HepG2 (cell line): Measurements from ENCODE around the gene ACAN.

Experiments
- FOXC1 ChIP-seq: sonication (generic); formaldehyde crosslinking; IDR thresholded peaks from 2 replicates; pipeline ENCODE4 v1.8.0; 2022; ENCODE audit warnings: mild to moderate bottlenecking, missing genetic modification reagents, borderline replicate concordance
- POLR2A ChIP-seq, 2 experiments: IDR thresholded peaks; 2 replicates each; pipeline ENCODE4 v1.6.1; 2011; ENCODE audit warnings: low read depth in 2 of 2, low read length in 2 of 2, mild to moderate bottlenecking in 1 of 2, moderate library complexity in 1 of 2; ENCODE audit not compliant: insufficient read depth in 1 of 2
- POLR2AphosphoS5 ChIP-seq: IDR thresholded peaks from 2 replicates; pipeline ENCODE4 v1.6.1; 2012; ENCODE audit warnings: low read depth, low read length
- TBX3 ChIP-seq: fragments of 450-650 bp; IDR thresholded peaks from 2 replicates; pipeline ENCODE4 v1.6.1; 2017; ENCODE audit warnings: antibody characterized with exemption, mild to moderate bottlenecking, inconsistent platforms, borderline replicate concordance
- ZNF431 ChIP-seq: sonication (generic); formaldehyde crosslinking; IDR thresholded peaks from 2 replicates; pipeline ENCODE4 v1.9.0; 2022; ENCODE audit warnings: missing genetic modification reagents, low read depth, mild to moderate bottlenecking, borderline replicate concordance
- ZSCAN20 ChIP-seq: sonication (generic); formaldehyde crosslinking; IDR thresholded peaks from 2 replicates; pipeline ENCODE4 v1.4.0; 2020; ENCODE audit warnings: missing genetic modification reagents, mild to moderate bottlenecking, borderline replicate concordance
- TF ChIP-seq, protein P1 (sequence below): sonication (generic); formaldehyde crosslinking; IDR thresholded peaks from 2 replicates; pipeline ENCODE4 v1.8.0; 2022; ENCODE audit warnings: mild to moderate bottlenecking, missing genetic modification reagents
- TF ChIP-seq, protein P2 (sequence below): sonication (generic); formaldehyde crosslinking; IDR thresholded peaks from 2 replicates; pipeline ENCODE4 v1.8.0; 2022; ENCODE audit warnings: missing genetic modification reagents, mild to moderate bottlenecking, moderate library complexity, borderline replicate concordance
- TF ChIP-seq, protein P3 (sequence below): fragments of 450-650 bp; IDR thresholded peaks from 2 replicates; pipeline ENCODE4 v1.6.1; 2017
- TF ChIP-seq, protein P4 (sequence below): IDR thresholded peaks from 2 replicates; pipeline ENCODE4 v1.6.1; 2016; ENCODE audit warnings: low read depth, missing genetic modification reagents, missing compliant biosample characterization

DNA sequence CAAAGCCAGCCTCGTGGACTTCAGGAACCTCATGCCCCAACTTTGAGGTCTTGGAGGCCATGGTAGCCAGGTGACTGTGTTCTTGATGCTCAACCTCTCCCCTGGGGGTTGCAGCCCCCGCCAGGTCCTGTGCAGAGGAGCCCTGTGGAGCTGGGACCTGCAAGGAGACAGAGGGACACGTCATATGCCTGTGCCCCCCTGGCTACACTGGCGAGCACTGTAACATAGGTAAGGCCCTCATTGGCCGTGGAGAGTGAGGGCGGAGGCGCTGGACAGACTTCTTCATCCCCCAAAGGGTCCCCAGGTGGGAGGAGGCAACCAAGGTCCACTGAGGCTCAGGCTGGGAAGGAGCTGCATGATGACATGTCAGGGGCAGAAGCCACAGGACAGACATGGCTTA lies 57.0 kb downstream of the ACAN start:
- TF ChIP-seq, protein P1, sequence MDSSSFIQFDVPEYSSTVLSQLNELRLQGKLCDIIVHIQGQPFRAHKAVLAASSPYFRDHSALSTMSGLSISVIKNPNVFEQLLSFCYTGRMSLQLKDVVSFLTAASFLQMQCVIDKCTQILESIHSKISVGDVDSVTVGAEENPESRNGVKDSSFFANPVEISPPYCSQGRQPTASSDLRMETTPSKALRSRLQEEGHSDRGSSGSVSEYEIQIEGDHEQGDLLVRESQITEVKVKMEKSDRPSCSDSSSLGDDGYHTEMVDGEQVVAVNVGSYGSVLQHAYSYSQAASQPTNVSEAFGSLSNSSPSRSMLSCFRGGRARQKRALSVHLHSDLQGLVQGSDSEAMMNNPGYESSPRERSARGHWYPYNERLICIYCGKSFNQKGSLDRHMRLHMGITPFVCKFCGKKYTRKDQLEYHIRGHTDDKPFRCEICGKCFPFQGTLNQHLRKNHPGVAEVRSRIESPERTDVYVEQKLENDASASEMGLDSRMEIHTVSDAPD: no peak
- no peak for TF ChIP-seq TBX3
- TF ChIP-seq POLR2A (IDR thresholded peaks at IDR 0.05; ENCODE audit: insufficient read depth in 1 of 2, low read depth in 2 of 2, low read length in 2 of 2): no peak
- TF ChIP-seq ZSCAN20: no peak
- no peak for TF ChIP-seq FOXC1 (CRISPR knock-in tag)
- TF ChIP-seq, protein P2, sequence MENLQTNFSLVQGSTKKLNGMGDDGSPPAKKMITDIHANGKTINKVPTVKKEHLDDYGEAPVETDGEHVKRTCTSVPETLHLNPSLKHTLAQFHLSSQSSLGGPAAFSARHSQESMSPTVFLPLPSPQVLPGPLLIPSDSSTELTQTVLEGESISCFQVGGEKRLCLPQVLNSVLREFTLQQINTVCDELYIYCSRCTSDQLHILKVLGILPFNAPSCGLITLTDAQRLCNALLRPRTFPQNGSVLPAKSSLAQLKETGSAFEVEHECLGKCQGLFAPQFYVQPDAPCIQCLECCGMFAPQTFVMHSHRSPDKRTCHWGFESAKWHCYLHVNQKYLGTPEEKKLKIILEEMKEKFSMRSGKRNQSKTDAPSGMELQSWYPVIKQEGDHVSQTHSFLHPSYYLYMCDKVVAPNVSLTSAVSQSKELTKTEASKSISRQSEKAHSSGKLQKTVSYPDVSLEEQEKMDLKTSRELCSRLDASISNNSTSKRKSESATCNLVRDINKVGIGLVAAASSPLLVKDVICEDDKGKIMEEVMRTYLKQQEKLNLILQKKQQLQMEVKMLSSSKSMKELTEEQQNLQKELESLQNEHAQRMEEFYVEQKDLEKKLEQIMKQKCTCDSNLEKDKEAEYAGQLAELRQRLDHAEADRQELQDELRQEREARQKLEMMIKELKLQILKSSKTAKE: no peak
- no peak for TF ChIP-seq ZNF431 (CRISPR knock-in tag)
- TF ChIP-seq, protein P3, sequence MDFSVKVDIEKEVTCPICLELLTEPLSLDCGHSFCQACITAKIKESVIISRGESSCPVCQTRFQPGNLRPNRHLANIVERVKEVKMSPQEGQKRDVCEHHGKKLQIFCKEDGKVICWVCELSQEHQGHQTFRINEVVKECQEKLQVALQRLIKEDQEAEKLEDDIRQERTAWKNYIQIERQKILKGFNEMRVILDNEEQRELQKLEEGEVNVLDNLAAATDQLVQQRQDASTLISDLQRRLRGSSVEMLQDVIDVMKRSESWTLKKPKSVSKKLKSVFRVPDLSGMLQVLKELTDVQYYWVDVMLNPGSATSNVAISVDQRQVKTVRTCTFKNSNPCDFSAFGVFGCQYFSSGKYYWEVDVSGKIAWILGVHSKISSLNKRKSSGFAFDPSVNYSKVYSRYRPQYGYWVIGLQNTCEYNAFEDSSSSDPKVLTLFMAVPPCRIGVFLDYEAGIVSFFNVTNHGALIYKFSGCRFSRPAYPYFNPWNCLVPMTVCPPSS: no peak
- no peak for TF ChIP-seq POLR2AphosphoS5
- TF ChIP-seq, protein P4, sequence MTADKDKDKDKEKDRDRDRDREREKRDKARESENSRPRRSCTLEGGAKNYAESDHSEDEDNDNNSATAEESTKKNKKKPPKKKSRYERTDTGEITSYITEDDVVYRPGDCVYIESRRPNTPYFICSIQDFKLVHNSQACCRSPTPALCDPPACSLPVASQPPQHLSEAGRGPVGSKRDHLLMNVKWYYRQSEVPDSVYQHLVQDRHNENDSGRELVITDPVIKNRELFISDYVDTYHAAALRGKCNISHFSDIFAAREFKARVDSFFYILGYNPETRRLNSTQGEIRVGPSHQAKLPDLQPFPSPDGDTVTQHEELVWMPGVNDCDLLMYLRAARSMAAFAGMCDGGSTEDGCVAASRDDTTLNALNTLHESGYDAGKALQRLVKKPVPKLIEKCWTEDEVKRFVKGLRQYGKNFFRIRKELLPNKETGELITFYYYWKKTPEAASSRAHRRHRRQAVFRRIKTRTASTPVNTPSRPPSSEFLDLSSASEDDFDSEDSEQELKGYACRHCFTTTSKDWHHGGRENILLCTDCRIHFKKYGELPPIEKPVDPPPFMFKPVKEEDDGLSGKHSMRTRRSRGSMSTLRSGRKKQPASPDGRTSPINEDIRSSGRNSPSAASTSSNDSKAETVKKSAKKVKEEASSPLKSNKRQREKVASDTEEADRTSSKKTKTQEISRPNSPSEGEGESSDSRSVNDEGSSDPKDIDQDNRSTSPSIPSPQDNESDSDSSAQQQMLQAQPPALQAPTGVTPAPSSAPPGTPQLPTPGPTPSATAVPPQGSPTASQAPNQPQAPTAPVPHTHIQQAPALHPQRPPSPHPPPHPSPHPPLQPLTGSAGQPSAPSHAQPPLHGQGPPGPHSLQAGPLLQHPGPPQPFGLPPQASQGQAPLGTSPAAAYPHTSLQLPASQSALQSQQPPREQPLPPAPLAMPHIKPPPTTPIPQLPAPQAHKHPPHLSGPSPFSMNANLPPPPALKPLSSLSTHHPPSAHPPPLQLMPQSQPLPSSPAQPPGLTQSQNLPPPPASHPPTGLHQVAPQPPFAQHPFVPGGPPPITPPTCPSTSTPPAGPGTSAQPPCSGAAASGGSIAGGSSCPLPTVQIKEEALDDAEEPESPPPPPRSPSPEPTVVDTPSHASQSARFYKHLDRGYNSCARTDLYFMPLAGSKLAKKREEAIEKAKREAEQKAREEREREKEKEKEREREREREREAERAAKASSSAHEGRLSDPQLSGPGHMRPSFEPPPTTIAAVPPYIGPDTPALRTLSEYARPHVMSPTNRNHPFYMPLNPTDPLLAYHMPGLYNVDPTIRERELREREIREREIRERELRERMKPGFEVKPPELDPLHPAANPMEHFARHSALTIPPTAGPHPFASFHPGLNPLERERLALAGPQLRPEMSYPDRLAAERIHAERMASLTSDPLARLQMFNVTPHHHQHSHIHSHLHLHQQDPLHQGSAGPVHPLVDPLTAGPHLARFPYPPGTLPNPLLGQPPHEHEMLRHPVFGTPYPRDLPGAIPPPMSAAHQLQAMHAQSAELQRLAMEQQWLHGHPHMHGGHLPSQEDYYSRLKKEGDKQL (CRISPR knock-in tag): no peak
